GM21737 (cell line): Measurements from ENCODE around the gene FADS3.
"Not testable (repeated sequence)": the region's sequence is repeated elsewhere in the genome, so short reads cannot be mapped to it uniquely, and the experiment has no call there.

Experiments used
- ATAC-seq: cut with Tn5 transposase; IDR thresholded peaks from one replicate; pipeline ENCODE4 v1.9.1; 2021; ENCODE audit warnings: mild to moderate bottlenecking, moderate library complexity; ENCODE audit not compliant: unreplicated experiment

The FADS3 gene

DNA sequence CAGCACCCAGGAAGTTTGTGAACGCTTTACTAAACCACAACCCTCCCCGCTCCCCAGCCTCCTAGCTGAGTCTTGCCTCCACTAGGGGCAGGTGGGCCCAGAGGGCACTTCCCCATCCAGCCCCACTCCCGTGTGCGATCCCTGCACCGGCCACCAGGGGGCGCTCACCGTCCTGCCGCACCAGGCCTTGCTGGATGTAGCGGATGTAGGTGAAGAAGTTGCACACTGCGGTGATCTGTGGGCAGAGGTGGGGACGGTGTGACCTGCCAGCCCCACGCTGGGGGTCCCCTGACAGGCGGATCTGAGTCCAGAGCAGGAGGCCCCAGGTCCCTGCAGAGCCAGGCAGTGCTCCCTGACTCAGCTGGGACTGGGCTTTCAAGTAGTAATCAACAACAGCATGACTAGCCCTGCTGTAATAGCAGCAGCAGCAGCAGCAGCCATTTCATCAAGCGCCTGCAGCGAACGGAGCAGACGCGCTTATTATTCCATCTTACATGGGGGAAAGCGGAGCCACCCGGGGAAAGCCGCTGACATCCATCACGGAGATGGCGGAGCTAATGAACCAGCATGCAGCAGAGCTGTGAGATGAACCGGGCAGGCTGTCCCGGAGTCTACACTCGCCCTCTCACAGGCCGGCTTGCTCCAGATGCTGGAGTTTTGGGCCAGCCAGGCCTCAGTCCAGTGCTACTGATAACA lies 7.9 kb upstream of the FADS3 start:
- peak; percentile 77 for ATAC-seq

DNA sequence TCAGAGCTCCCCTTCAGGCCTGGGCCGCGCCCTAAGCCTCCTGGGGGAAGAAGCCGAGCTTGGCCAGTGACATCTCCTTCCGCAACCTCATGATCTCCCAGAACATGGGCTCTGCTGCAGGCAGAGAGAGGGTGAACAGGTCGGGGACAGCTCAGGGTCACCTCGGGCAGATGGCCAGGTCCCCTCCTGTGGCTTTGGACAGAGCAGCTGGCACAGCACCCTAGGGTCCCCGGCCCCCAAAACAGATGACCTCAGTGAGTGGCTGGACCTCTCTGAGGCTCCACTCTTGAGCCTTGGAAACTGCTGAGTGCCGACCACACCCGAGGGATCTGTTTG lies 6.9 kb upstream of the FADS3 start:
- ATAC-seq = no peak

DNA sequence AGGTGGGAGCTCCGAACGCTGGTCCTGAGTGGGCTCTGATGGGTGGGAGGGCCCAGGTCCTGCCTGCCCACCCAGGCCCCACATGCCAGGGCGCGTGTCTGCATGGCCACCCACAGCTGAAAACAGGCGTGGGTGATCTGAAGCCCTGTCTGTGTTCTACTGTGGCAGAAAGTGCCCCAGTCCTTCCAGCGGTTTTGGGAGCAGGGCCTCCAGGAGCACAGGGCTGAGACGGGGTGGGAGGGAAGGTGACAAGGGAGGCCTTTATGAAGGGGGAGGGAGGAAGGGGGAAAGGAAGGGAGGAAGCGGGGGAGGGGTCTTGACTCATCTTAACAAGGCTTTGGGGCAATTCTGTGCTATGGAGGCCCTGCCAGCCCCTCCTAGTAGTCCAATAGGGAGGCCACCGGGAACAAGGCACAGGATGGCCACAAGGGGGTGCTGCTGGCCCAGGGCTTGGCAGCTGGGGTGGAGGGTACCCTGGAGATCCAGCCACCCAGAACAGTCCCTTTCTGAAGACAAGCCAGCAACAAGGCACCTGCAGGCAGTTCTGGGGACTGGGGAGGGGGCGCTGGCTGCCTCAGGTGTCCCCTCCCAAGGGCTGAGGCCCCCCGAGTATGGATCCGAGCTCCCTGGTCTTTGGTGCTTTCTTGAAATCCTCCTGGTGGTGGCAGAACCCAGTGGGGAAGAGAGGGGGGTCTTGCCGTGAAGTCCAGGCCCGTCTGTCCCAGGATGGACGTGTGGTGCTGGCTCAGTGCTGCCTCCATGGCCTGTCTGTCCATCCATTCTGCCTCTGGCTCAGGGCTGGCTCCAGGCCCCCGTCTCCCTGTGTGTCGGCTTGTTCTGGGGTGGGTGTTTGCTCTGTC lies 6.3 kb upstream of the FADS3 start:
- ATAC-seq = no peak

DNA sequence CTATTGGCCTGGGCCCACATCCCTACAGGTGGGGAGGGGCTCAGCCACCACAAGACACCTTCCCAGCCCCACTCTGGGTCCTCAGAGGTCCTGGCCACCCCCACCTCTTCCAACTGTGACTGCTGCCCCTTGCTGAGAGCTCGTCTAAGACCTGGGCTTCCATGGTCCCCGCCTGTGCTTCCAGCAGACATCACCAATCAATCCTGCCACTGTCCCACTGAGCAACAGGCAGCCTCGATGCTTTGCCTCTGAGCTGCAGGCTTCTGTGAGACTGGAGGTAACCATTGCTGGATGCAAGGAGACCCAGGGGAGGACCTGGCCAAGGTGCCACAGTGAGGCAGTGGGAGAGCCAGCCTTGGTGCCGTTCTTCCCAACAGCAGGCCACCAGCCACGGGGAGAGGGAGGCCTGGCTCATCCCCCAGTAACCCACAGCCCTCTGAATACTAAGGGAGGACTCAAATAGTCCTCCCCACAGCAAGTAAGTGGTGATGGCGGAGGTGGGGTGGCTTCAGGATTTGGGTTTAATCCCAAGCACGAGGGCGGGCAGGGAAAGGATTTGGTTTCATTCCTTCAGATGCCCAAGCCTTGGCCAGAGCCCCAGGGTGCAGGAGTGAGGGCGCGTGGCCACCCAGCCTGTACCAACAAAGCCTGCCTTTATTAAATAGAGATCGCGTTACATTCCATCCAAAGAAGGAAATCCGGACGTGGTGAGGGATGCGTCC lies 5.5 kb upstream of the FADS3 start:
- no peak for ATAC-seq

DNA sequence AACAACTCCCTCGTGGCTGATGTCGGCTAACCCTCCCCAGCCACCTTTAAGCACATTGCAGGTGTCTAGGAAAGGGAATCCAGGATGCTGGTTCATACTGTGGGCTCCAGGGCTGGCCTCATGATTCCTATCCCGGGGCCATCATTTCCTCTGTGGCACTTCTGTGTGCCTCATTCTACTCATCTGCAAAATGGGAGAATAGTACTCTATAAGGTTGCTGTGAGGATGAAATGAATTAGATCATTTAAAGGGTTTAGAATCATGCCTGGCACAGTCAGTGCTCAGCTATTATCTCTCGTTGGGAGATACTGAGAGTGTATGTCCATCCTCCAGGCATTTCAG lies 4.3 kb upstream of the FADS3 start:
- no peak for ATAC-seq

DNA sequence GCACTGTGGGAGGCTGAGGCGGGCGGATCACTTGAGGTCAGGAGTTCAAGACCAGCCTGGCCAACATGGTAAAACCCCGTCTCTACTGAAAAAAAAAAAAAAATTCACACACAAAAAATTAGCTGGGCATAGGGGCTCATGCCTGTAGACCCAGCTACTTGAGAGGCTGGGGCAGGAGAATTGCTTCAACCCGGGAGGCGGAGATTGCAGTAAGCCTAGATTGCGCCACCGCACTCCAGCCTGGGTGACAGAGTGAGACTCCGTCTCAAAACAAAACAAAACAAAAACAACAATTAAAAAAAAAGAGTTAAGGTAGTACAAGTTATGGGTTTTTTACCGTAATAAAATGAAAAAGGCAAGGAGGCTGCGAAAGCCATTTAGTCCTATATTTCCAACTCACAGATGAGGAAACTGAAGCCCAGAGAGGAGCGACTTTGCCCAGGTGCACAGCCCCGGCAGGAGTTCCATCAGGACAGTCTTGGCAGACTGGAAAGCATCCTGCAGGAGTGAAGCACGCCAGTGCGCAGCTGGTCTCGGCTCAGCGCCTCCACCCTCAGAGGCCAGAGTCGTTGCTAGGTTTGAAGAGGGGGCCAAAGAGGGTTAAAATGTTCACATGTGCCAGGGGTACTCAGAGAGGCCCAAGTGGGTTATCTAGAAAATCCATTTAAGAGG lies 3.8 kb upstream of the FADS3 start:
- no peak for ATAC-seq

DNA sequence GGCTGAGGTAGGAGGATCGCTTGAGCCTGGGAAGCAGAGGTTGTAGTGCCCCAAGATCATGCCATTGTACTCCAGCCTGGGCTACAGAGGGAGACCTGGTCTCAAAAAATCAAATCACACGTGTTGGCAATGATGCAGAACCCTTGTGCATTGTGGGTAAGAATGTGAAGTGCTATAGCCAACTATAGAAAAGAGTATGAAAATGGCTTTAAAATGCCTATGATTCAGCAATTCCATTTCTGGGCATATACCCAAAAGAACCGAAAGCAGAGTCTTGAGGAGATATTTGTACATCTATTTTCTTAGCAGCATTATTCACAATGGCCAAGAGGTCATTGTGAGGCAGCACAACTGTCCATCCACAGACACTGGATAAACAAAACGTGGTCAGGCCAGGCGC lies 2.6 kb upstream of the FADS3 start:
- no peak for ATAC-seq

DNA sequence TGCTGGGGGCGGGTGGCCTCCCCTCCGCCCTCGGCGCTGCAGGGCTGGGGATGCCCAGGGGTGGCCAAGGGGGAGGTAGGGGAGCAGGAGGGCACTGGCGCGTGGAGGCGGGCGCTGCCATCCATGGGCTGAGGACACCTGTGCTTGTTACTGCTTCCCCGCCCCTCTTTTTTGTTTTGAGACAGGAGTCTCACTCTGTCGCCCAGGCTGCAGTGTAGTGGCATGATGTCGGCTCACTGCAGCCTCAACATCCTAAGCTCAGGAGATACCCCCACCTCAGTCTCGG lies 683 bp upstream of the FADS3 start:
- ATAC-seq = peak; percentile 39

DNA sequence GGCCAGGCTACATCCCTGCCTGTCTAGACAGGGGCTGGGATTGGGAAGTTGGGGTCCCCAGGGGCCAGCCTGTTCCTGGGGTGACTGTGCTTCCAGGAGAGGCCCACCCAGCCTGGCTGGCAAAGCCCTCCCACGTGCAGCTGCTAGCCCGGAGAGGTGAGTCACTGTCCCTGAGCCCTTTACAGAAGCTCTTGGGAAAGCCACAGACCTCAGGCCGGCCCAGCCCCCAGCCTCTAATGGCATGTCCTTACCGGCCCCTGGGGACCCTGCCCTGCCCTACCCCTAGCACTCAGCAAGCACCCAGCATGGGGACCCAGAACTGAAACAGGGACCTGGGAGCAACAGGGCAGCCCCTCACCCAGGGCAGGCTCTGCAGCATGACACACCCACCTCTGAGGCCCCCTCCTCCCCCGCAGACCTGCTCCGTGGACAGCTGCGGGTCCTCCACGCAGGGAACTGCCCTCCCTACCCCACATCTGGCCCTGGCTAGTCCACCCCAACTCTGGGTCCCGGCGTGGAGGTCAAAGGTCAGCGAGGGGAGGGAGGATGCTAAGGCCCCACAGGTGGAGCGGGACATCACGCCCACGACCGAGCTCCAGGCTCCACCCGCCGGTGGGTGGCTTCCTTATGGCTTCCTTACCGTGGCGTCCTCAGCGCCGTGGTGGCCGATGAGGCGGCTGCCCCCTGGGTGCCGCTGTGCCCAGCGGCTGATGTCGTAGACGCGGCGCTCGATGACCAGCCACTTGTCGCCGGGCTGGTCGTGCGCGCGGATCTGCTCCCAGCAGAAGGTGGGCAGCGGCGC lies 615 bp downstream of the FADS3 start:
- peak; percentile 21 for ATAC-seq

DNA sequence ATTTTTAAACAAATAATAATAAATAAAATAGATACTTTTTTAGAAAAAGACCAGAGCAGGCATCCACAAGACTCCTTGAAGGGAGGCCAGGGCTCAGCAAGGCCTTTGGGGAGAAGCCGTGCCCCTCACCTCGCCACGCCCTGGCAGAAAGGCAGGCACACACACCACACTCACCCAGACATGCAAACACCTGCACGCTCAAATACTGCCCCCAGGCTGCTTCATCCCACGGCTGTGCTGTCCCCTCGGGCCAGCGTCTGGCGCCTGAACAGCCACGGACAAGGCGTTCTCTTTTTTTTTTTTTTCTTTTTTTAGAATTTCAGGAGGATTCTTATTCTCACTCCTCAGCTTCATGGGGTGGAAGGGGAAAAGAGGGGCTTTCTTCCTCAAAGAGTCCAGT lies 1.5 kb downstream of the FADS3 start:
- no peak for ATAC-seq

DNA sequence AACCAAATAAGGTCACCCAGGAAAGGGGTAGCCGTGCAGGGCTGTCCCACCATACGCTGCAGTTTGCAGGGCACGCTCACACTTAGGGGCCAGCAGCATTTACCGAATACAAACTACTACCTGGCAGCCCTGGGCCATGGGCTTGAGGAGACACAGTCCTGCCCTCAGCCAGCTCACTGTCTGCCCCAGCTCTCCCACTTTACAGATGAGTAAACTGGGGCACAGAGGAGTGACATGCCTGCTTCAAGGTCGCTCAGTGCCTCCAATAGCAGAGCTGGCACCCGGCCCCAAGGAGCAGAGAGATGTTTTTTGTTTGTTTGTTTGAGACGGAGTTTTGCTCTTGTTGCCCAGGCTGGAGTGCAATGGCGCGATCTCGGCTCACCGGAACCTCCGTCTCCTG lies 2.8 kb downstream of the FADS3 start:
- ATAC-seq = no peak

DNA sequence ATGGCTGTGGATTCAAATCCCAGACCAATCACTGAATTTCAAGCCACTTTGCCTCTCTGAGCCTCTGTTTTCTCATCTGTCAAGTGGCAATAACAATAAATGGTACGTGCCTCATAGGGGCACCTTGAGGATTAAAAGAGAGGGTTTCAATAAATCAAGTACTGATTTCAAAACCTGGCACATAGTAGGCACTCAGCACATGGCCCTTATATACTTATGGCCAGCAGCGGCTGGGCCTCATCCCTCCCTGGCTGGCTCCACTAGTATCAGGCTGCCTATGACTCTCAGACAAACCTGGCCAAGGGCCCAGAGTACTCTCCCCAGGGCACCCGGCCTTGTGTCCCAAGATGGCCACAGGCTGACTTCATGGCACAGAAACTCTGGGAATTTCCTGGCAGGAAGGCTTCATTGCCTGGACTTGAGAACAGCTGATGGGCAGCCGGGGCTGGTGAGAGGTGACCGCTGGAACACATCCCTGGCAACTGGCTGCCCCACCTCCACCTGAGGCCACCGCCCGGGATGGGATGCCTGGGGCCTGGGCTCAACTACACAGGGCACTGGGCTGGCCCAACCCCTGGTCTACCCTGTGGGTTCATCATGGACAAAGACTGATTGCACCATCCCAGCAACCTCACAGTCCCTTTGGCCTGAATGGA lies 3.4 kb downstream of the FADS3 start:
- ATAC-seq = no peak

DNA sequence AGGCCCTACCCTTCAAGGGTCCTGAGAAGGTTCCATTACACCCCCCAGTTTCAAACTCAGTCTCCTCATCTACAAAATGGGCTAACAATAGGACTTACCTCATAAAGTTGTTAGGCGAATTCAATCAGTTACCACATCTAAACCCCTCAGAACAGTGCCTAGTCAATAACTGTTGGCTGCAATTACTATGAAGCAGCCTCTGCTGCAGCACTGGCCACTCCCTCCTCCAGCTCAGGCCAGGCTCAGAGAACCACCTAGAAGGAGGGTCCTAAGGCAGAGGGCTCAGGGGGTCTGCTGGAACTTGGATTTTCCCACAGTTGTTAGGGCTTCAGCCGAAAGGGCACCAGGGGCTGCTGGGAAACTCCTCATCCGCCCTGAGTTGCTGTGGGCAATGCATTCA lies 4.7 kb downstream of the FADS3 start:
- ATAC-seq = no peak

DNA sequence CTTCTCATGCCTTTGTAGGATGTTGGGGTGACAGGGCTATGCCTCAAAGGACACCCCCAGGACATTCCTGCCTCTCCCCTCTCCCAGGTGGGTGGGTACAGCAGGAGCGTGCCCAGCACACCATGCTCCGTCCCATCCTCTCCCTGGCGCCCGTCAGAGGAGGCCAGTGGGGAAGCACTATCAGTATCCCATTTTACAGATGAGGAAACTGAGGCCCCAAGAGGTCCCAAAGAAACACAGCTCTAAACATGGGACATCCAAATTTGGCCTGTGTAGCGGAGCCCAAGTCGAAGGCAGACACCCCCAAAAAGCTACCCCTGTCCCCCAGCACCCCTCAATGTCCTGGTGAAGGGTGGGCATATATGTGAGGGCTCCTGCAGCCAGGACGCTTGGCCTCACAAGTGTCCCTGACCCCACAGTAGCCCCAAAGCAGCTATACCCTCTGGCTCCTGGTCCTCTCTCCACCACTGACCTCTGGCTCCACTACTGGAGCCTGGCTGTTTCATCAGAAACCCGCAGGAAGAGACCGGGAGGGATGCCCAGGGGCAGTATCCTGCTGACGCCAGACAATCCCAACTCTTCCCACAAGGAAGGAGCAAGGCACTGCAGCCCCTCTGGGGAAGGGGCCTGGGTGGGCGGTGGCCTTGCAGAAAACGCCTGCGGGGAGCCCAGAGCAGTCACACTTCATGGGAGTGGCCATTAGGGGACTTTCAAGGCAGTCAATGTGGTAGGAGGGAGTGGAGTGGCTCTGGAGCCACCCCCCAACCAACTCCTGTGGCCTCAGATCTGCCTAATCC lies 5.4 kb downstream of the FADS3 start:
- no peak for ATAC-seq

DNA sequence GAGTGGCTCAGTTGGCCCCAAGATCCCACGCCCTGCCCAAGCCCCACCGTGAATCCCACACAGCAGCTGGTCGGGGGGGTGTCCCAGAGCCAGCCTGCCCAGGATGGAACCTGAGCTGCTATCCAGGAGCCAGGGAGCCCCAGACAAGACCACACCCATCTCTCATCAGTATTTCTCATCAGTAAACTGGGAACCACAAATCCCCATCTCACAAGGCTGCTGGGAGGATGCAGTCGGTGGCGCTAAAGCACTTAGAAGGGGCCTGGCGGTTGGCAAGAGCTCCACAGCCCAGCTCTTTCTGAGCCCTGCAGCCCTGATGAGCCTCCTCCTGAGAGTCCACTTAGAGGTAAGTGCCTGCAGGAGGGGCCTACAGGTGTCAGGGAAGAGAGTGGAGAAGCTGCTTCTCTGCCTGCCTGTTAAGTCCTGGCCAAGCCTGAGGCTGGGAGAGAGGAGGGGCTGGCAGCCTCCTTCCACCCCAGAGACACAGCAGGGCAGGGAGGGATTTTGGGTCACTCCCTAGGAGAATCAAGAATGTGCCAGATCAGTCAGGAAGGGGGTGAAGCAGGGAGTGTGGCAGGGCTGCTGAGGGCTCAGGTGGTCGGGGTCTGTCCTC lies 6.1 kb downstream of the FADS3 start:
- no peak for ATAC-seq

DNA sequence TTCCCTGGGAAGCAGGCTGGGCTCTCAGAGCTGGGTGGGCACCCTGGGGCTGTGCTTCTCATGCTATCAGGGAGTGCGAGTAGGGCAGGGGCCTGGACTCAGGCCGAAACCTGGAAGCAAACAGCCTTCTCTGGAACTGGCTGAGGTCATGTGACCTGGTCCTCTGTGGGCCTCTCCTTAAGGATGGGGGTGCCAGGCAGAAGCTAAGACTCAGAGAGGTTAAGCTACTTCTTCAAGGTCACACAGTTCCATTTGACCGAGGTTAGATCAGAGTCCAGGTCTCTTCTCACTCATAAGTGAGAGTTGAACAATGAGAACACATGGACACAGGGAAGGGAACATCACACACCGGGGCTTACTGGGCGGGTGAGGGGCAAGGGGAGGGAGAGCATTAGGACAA lies 7.4 kb downstream of the FADS3 start:
- no peak for ATAC-seq

DNA sequence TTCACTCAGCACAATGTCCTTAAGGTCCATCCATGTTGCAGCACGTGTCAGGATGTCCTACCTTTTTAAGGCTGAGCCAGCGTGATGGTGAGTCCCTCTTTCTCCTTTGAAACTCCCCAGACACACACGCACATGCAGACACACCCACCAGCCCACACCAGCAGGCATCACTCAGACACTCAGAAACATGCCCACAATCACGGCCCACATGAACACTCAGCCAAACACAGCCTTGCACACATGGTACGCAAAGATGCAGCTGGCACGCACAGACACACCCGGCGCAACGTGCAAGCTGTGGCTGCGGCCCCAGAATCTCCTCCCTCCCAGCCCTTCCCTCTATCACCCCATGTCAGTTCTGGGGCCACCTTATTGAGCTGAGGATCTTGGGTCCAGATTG lies 8.0 kb downstream of the FADS3 start:
- no peak for ATAC-seq

DNA sequence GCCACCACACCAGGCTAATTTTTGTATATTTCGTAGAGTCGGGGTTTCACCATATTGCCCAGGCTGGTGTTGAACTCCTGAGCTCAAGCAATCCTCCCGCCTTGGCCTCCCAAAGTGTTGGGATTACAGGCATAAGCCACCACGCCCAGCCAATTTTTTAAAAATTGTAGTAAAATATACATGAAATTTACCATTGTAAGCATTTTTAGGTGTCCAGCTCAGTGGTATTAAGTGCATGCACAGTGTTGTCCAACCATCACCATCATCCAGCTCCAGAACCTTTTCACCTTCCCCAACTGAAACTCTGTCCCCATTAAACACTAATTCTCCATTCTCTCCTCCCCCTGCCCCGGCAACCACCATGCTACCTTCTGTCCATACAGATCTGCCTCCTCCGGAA lies 8.5 kb downstream of the FADS3 start:
- ATAC-seq = no peak

DNA sequence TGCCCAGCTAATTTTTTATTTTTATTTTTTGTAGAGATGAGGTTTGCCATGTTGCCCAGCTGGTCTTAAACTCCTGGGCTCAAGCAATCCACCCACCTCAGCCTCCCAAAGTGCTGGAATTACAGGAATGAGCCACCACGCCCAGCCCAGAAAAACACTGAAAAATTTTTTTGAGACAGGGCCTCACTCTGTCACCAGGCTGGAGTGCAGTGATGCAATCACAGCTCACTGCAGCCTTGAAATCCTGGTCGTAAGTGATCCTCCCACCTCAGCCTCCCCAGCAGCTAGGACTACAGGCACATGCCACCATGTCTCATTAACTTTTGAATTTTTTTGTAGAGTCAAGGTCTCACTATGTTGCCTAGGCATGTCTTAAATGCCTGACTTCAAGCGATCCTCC lies 9.1 kb downstream of the FADS3 start:
- ATAC-seq = not testable (repeated sequence)
